GM13977 (cell line): ENCODE data around the gene ETS1.

ENCODE experiments used
- DNase-seq: peaks from one replicate; pipeline ENCODE4 v3.0.0; 2012; ENCODE audit warnings: low spot score
- CTCF ChIP-seq: IDR thresholded peaks from 2 replicates; pipeline ENCODE4 v1.5.1; 2012; ENCODE audit warnings: mild to moderate bottlenecking, control low read depth; ENCODE audit not compliant: insufficient read depth; ENCODE audit errors: extremely low read depth, missing control alignments
- in situ Hi-C: fragments of 300-500 bp; cut with MboI; formaldehyde crosslinking; loops from one replicate; pipeline ENCODE4 v1.12.0; 2022; ENCODE audit warnings: low sequenced_read_pairs, low pct_unique_long_range_greater_than_20kb, mixed read lengths, inconsistent platforms; ENCODE audit not compliant: unreplicated experiment

The ETS1 gene

GRCh38 chr11:128597209-128597608, 9.9 kb upstream of the ETS1 start:
- DNase-seq, result no peak
- in situ Hi-C loops, result no loop called here
- TF ChIP-seq CTCF, result no peak

DNA sequence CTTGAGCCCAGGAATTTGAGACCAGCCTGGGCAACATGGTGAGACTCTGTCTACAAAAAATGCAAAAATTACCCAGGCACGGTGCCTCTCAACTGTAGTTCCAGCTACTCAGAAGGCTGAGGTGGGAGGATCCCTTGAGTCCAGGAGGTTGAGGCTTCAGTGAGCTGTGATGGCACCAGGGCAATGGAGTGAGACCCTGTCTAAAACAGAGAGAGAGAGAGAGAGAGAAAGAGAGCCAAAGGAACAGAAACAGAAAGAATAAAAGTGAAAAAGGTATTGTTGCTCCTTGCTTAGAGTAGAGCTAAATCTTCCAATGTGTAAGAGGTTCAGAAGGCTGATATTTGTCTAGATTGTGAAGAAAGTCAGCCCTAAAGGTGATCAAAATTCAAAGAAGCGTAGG, 8.9 kb upstream of the ETS1 start:
- DNase-seq, result no peak
- in situ Hi-C loops, result no loop called here
- TF ChIP-seq CTCF, result no peak

DNA sequence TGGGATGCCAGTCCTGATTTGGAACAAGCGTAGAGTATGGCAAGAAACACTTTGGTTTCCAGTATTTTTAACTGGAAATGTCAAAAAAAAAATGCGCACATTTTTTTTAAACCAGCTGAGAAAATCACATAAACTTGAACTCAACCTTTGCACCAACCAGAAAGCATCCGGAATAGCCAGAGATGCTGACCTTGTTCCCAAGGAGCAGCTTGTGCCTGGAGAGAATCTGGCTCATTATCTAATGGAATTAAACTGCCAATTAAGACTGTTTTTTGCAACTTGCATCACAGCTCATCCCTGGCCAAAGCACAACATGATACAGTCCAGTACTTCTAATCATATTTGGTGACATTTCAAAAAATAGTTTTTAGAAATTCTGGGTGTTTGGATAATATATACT, 8.4 kb upstream of the ETS1 start:
- TF ChIP-seq CTCF, result no peak
- in situ Hi-C loops, result no loop called here
- no peak for DNase-seq

- no peak for DNase-seq
- no peak for TF ChIP-seq CTCF
- in situ Hi-C loops, result no loop called here
Observed at GRCh38 chr11:128595221-128595620, 7.9 kb upstream of the ETS1 start.

- no peak for TF ChIP-seq CTCF
- no peak for DNase-seq
- in situ Hi-C loops, result no loop called here
Observed at GRCh38 chr11:128594226-128594625, 6.9 kb upstream of the ETS1 start.

DNA sequence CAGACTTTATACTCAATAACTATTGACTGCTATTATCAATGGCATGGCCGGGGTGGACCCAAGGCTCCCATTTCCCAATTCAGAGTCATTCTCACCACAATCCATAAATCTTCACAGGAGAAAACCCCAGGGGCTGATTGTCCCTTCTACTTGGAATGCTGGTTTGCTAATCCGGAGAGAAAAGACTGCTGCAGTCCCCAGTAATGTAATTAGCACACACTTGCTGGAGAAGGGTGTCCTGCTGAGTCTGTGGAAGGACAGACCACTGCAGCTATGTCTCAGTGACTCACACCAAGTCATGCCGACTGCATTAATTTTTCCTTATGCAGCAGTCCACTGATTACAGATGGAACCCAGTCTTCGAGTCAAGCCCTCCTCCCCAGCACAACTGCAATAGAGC, 5.9 kb upstream of the ETS1 start:
- in situ Hi-C loops, result no loop called here
- TF ChIP-seq CTCF, result no peak
- no peak for DNase-seq

DNA sequence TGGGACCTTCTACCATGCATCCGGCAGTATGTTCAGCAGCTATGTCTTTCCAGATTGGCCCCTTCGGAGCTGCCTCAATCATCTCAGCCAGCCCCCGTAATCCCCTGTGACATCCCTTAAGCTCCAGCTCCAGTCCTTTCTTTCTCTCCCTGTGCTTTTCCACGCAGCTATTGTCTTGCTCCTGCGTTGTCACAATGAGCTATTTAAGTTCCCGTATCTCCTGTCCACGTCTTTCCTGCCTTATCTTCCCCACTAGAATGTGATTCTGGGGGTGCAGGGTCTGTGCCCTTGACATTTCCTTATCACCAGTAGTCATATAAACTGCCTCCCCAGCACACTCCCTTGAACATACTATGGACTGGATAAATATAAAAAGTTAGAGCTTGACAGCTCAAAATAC, 5.1 kb upstream of the ETS1 start:
- no peak for TF ChIP-seq CTCF
- in situ Hi-C loops, result no loop called here
- no peak for DNase-seq
